ENCODE data around the gene TMEM200C. TPM values are rescaled to one million over a fixed set of nuclear protein-coding genes. Genes with fewer than 3 reads are reported as not detected.
"Not testable (repeated sequence)": the region's sequence is repeated elsewhere in the genome, so short reads cannot be mapped to it uniquely, and the experiment has no call there.

TMEM200C gene
- total RNA-seq, 2 experiments from 2014 or later: not detected

DNA sequence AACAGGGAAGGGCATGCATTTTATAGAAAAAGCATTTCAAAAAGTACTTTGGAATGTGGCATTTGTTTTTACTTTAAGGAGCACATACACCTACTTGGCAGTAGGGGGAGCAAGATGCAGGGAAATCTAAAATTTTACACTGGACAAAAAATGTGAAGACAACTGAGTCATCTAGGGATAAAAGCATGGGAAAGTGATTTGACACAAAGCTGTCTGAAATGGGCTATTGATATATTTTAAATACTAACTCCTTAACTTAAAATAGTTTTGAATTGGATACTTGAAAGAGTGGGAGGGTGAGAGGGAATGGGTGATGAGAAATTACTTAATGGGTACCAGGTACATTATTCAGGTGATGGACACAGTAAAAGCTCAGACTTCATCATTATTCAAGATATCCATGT, 15.8 kb downstream of the TMEM200C start:
- no peak overlapping the region for H3K4me3 Mint-ChIP-seq
- no peak for DNase-seq
- no peaks in the 10 kb centered on the region for H3K4me1 Mint-ChIP-seq
- H3K27me3 Mint-ChIP-seq: no peaks in the 10 kb centered on the region
- H3K27ac Mint-ChIP-seq: no peak overlapping the region
- POLR2A ChIA-PET: no interaction called here
- no peak for ATAC-seq (ENCODE audit: low read depth)
- H3K9me3 Mint-ChIP-seq: no peaks in the 10 kb centered on the region
- no peaks in the 10 kb centered on the region for H3K36me3 Mint-ChIP-seq

DNA sequence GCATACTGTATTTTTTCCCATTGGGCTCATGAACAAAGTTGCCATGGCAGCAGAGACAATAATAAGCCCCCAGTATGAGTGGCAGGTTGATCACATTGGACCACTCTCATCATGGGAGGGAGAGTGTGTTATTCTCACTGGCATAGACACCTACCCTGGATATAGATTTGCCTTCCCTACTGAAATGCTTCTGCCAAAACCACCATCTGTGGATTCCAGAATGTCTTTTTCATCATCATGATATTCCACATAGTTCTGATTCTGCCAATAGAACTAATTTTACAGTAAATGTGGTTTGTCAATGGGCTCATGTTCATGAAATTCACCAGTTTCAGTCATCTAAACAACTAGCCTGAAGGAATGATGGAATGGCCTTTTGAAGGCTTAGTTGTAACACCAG, 18.4 kb downstream of the TMEM200C start:
- Mint-ChIP-seq H3K4me3 (no peak overlapping the region), H3K27ac (no peak overlapping the region), H3K36me3 (no peaks in the 10 kb centered on the region), H3K4me1 (no peaks in the 10 kb centered on the region), H3K9me3 (no peaks in the 10 kb centered on the region), H3K27me3 (no peaks in the 10 kb centered on the region)
- DNase-seq: no peak
- ATAC-seq (ENCODE audit: low read depth): no peak
- POLR2A ChIA-PET: no interaction called here

DNA sequence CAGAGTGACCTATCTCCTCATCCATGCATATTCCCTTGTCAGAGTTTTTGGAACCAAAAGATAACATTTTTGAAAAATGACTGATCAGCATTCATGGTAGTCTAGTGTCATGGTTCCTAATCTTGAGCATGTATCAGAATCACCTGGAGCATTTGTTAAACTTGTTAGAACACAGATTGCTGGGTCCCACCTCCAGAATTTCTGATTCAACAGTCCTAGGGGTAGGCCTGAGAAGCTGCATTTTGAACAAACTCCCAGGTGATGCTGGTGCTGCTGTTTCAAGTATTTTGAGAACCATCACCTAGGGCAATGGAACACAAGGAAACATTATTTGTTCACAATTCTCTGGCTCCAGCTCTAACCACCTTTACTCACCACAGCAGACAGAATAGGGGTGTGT, 21.0 kb downstream of the TMEM200C start:
- Mint-ChIP-seq H3K27ac (no peak overlapping the region), H3K4me1 (no peaks in the 10 kb centered on the region), H3K4me3 (no peak overlapping the region), H3K36me3 (no peaks in the 10 kb centered on the region), H3K27me3 (no peaks in the 10 kb centered on the region), H3K9me3 (no peaks in the 10 kb centered on the region)
- DNase-seq (no peak), ATAC-seq (ENCODE audit: low read depth) (no peak)
- POLR2A ChIA-PET: no interaction called here

DNA sequence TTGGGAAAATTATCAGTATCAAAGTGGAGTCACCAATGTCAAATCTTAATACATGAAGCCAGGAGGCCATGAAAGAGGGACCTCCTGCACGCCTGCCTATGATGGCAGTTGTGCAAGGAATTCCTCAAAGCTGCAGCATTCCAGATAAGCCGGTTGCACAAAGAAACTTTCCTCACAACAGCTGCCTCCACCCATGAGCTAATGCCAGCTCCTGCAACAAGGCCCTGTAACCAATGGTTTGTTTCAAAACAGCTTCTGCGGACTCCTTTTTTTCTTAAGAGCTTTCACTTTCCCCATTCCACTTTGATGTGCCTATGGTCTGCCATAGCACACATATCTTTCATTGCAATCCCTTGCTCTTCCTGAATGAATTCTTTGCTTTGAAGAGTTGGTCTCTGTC, 22.4 kb downstream of the TMEM200C start:
- H3K27me3 Mint-ChIP-seq: no peaks in the 10 kb centered on the region
- no peak overlapping the region for H3K4me3 Mint-ChIP-seq
- H3K27ac Mint-ChIP-seq: no peak overlapping the region
- no peak for DNase-seq
- no peaks in the 10 kb centered on the region for H3K36me3 Mint-ChIP-seq
- no peak for ATAC-seq (ENCODE audit: low read depth)
- POLR2A ChIA-PET: no interaction called here
- H3K9me3 Mint-ChIP-seq: no peaks in the 10 kb centered on the region
- no peaks in the 10 kb centered on the region for H3K4me1 Mint-ChIP-seq

DNA sequence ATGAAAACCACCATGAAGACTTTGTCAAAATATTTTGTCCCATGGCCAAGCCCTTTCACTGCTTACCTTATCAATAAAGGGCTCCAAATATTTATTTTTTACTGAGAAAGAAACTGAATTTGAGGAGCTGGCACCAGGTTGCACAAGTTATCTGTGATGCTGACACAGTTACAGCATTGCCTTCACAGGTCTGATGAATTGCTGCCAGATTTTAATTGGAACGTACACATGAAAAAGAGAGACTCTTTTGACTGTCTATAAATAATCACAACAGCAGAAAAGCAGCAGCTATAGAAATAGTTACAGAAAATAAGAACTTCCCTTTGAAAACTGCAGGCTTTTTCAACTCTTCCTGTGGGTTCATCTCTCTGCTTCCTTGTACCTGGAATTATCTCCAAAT, 23.9 kb downstream of the TMEM200C start:
- Mint-ChIP-seq H3K4me3 (no peak overlapping the region), H3K4me1 (no peaks in the 10 kb centered on the region), H3K9me3 (no peaks in the 10 kb centered on the region), H3K27ac (no peak overlapping the region), H3K27me3 (no peaks in the 10 kb centered on the region), H3K36me3 (no peaks in the 10 kb centered on the region)
- ATAC-seq (ENCODE audit: low read depth) (no peak), DNase-seq (no peak)
- POLR2A ChIA-PET: no interaction called here

DNA sequence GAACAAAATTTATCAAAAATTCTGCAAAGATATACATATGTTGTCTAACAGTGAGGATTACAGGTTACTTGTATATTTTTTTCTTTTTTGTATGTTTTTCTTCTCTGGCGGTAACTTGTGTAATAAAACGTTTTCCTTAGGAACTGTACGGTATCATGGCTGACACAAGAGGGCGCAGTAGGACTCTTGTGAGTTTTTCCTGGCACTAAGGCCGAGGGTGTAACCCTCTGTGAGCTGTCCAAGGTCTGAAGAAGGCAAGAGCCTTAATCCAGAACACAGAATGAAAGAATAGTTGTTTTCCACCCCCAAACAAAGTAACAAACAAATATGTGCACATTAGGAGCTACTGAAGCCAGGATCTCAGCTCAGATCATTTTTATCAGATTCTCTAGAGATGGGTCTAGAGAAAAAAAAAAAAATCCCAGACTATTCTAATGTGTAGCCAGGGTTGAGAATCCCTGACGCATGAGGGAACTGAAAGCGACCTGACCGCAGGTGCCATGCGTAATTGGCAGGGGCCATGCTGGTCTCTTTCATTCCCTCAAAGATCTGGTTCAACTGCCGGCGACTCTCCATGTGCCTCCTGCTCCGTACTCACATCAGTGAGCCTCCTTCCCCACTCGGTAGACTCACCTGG, 27.0 kb downstream of the TMEM200C start:
- Mint-ChIP-seq H3K4me3 (no peak overlapping the region), H3K27ac (no peak overlapping the region), H3K4me1 (no peaks in the 10 kb centered on the region), H3K36me3 (no peaks in the 10 kb centered on the region), H3K9me3 (no peaks in the 10 kb centered on the region), H3K27me3 (no peaks in the 10 kb centered on the region)
- DNase-seq (peak; percentile 28), ATAC-seq (ENCODE audit: low read depth) (peak; percentile 50)
- POLR2A ChIA-PET: no interaction called here

DNA sequence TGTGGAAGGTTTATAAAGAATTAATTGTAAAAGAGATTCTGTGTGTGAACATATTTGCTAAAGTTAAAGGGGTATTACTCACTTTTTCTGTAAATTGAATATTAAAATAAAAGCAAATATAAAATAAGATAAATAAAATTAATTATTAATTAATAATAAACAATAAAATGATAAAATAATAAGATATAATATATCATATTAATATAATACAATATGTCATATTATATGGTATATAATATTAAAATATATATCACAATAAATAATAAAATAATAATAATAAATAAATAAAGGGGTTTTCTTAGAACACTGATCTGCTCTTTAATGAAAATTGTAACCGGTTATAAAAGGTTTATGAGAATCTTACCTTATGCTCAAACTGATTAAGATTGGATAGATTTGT, 29.8 kb downstream of the TMEM200C start:
- Mint-ChIP-seq H3K27ac (no peak overlapping the region), H3K27me3 (no peaks in the 10 kb centered on the region), H3K9me3 (no peaks in the 10 kb centered on the region), H3K4me1 (no peaks in the 10 kb centered on the region), H3K36me3 (no peaks in the 10 kb centered on the region), H3K4me3 (no peak overlapping the region)
- ATAC-seq (ENCODE audit: low read depth) (no peak), DNase-seq (no peak)
- POLR2A ChIA-PET: no interaction called here

DNA sequence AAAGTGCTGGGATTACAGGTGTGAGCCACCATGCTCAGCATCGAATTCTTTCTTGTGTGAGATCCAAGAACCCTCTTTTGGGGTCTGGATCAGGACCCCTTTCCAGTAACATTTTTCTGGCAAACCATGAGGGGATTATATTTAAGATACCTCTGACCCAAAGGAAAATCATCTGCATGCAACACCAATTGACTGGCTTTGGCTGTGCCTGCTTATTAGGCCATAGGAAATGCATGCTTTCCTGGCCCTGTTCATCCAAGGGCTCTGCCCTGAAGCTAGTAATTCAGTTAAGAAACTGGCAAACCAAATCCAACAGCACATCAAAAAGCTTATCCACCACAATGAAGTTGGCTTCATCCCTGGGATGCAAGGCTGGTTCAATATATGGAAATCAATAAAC, 33.2 kb downstream of the TMEM200C start:
- POLR2A ChIA-PET; H3K9me3 Mint-ChIP-seq; H3K4me1 Mint-ChIP-seq; H3K27me3 Mint-ChIP-seq; H3K36me3 Mint-ChIP-seq; ATAC-seq (ENCODE audit: low read depth); DNase-seq; H3K4me3 Mint-ChIP-seq; H3K27ac Mint-ChIP-seq: not testable (repeated sequence)

DNA sequence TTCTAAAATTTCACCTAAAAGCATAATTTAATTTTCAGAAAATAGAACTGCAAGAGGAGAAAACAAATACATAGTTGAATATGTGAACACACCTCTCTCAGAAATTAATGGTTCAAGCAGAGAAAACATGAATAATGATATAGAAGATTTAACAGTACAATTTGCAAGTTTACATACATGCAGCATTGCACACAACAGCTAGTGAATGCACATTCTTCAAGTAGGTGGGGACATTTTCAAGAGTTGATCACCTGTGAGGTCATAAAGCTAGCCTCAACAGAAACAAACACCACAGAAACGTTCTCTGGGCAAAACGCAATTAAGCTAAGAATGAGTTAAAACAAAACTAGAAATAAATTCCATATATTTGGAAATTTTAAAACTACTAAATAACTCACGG, 38.1 kb downstream of the TMEM200C start:
- H3K27me3 Mint-ChIP-seq: peaks cover 8% of the 10 kb centered on the region
- no peaks in the 10 kb centered on the region for H3K36me3 Mint-ChIP-seq
- H3K9me3 Mint-ChIP-seq: no peaks in the 10 kb centered on the region
- no peak overlapping the region for H3K27ac Mint-ChIP-seq
- ATAC-seq (ENCODE audit: low read depth) (no peak), DNase-seq (no peak)
- POLR2A ChIA-PET: no interaction called here
- H3K4me3 Mint-ChIP-seq: no peak overlapping the region
- H3K4me1 Mint-ChIP-seq: no peaks in the 10 kb centered on the region

DNA sequence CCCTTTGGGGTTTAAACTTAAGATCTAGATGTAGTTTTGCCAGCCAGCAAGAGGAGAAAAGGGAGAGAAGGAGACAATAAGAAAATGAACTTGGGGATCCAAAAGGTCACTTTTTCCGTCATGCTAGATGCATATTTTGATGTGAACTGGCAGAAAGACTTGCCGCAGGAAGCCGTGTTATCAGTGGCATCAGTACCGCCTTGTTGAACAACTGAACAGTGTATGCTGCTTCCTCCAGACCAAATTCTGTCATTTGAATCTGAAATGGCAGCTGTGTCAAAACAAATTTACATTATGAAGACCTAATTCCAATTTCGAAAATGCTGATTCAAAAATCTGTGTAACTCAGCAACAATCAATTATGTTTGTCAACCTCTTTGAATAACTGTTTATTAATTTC, 42.1 kb downstream of the TMEM200C start:
- Mint-ChIP-seq H3K4me1 (no peaks in the 10 kb centered on the region), H3K27ac (no peak overlapping the region), H3K9me3 (no peaks in the 10 kb centered on the region), H3K36me3 (no peaks in the 10 kb centered on the region), H3K27me3 (peaks cover 8% of the 10 kb centered on the region), H3K4me3 (no peak overlapping the region)
- DNase-seq (no peak), ATAC-seq (ENCODE audit: low read depth) (no peak)
- POLR2A ChIA-PET: no interaction called here

DNA sequence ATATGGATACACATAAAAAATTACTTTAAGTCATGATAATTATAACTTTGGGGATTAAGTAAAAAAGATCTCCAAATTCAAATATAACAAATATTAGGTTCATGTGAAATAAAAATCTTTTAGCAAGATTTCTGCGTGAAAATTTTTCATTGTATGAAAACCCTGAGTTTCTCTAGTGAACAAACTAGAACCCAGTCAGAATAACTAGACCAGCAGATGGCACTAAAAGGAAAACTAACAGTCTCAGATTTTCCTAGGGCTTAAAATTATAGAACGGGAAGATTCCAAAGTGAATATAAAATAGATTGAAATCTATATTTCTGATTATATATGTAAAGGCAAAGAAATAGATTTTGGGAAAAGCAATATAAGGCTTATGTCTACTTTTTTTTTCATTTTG, 43.3 kb downstream of the TMEM200C start:
- ATAC-seq (ENCODE audit: low read depth) (no peak), DNase-seq (no peak)
- Mint-ChIP-seq H3K4me3 (no peak overlapping the region), H3K4me1 (no peaks in the 10 kb centered on the region), H3K36me3 (no peaks in the 10 kb centered on the region), H3K27ac (no peak overlapping the region), H3K27me3 (peaks cover 8% of the 10 kb centered on the region), H3K9me3 (no peaks in the 10 kb centered on the region)
- POLR2A ChIA-PET: no interaction called here

DNA sequence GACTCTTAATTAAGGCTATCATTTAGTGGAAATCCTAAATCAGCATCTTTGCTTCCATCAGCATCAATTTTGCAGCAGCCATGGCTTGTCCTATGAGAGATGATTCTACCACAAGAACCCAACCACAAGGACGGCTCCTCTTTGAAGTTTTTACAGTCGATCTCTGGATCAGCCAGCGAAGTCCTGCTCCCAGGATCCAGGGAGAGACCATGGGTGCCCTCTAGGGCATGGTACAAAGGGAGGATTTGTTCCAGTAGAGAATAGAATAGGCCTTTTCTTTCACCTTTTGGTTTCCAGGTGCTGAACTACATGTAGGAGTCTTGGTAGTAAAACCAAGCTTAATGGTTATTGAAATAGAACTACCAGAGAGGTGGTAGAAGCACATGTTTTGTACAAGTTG, 52.7 kb downstream of the TMEM200C start:
- Mint-ChIP-seq H3K4me1 (no peaks in the 10 kb centered on the region), H3K27ac (no peak overlapping the region), H3K36me3 (no peaks in the 10 kb centered on the region), H3K9me3 (no peaks in the 10 kb centered on the region), H3K27me3 (no peaks in the 10 kb centered on the region), H3K4me3 (no peak overlapping the region)
- ATAC-seq (ENCODE audit: low read depth) (no peak), DNase-seq (no peak)
- POLR2A ChIA-PET: no interaction called here

DNA sequence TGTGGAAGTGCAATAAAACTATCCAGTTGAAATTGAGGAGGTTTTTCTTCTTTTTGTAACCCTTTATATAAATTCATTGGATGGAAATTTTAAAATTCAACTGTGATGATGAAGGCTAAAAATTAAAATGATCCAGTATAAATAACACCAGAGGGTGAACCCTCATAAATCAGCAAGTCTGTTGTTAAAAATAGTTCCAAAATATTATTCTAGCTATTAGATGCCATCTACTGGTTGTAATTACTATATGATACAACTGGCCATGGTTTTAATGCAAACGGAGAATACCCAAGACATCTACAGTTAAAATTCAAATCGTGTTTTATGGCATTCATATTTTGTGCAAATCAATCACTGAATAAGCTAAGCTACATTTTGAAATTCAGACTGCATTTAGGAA, 53.8 kb downstream of the TMEM200C start:
- Mint-ChIP-seq H3K4me1 (no peaks in the 10 kb centered on the region), H3K27me3 (no peaks in the 10 kb centered on the region), H3K27ac (no peak overlapping the region), H3K4me3 (no peak overlapping the region), H3K36me3 (no peaks in the 10 kb centered on the region), H3K9me3 (no peaks in the 10 kb centered on the region)
- DNase-seq (no peak), ATAC-seq (ENCODE audit: low read depth) (no peak)
- POLR2A ChIA-PET: no interaction called here

DNA sequence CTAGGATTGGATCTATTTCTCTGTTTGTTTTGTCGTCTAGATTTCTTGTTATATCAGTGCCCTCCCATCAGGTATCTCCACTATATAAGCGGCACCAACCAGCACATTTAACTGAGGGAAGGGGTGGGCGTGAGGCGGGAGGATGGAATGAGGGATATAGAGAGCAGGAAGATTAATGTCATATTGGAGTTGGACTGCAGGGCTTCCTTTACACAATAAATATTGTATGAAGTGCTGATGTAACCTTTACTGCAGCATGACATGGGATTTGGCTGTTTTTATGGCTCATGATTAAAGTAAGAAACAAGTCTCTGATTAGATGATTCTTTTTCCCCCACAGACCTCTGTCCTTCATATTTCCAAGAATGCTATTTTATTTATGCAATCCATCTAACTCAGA, 54.8 kb downstream of the TMEM200C start:
- no peak overlapping the region for H3K27ac Mint-ChIP-seq
- POLR2A ChIA-PET: no interaction called here
- H3K4me3 Mint-ChIP-seq: no peak overlapping the region
- H3K27me3 Mint-ChIP-seq: no peaks in the 10 kb centered on the region
- ATAC-seq (ENCODE audit: low read depth) (no peak), DNase-seq (no peak)
- no peaks in the 10 kb centered on the region for H3K9me3 Mint-ChIP-seq
- H3K36me3 Mint-ChIP-seq: no peaks in the 10 kb centered on the region
- no peaks in the 10 kb centered on the region for H3K4me1 Mint-ChIP-seq

DNA sequence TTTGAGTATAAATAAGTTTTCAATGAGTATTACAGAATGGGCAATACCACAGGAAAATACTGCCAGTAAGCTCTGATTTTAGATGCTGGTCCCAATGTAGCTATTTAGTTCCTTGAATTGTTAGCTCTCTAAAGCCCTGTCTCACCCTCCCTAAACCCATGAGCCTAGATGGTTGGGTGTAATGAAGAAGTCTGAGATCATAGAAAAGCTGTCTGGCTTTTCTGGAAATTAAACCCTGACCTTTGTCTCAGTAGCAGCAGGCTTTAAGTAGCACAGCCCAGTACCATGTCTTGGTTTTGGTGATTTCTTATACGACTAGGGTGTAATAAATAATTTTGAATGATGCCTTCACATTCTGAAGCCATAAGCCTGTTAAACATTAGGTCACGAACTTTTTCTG, 55.3 kb downstream of the TMEM200C start:
- Mint-ChIP-seq H3K27ac (no peak overlapping the region), H3K4me1 (no peaks in the 10 kb centered on the region), H3K36me3 (no peaks in the 10 kb centered on the region), H3K4me3 (no peak overlapping the region), H3K27me3 (no peaks in the 10 kb centered on the region), H3K9me3 (no peaks in the 10 kb centered on the region)
- DNase-seq (no peak), ATAC-seq (ENCODE audit: low read depth) (no peak)
- POLR2A ChIA-PET: no interaction called here
